ENCODE results near the gene MVB12A.

Gene MVB12A

DNA sequence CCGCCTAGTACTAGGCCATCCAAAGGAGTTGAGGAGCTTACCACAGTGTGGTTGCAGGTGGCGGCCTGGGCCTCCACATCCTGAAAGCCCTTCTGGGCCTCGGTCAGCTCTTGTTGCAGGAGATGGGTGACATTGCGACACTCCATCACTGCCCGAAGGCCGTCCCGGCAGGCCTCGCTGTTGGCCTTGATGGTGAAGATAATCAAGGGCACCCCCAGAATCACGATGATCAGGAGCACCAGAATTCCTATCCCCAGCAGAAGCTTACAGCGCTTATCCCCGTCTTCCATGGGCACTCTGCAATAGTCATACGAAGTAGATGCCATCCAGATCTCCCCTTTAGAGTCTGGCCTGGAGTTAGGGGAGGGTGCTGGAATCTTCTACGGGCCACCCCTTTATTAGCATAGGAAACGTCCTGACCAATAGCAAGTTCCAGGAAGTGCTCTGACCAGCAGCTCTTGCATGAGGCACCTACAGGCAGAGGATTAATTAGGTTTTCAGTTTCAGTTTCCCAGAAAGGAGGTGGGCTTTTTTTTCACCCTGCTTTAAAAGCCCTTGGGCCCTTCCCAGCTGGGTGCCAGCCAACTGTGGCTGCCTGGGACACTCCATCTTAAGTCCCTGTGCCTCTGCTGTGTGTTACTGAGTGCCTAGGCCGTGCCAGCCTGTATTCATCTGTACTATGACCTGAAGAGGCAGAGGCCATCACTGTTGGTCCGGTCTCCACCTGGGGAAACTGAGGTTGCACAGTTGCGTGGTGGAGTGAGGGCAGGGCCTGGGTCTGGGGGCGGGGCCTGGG, 14.4 kb upstream of the MVB12A start, which contains the start of gene BST2:
BST2 (minus strand) TSS at position 381 of the 796 bp plus-strand sequence; CDS start at position 326, 55 bp downstream.
- DNase-seq: peak; percentile 31

- DNase-seq: no peak
Observed at GRCh38 chr19:17406046-17406886, 13.6 kb upstream of the MVB12A start.

GRCh38 chr19:17406887-17407196, 13.0 kb upstream of the MVB12A start:
- DNase-seq: no peak

- no peak for DNase-seq
Observed at GRCh38 chr19:17409990-17410389, 9.9 kb upstream of the MVB12A start.

- no peak for DNase-seq
Observed at GRCh38 chr19:17411801-17412200, 8.0 kb upstream of the MVB12A start.

DNA sequence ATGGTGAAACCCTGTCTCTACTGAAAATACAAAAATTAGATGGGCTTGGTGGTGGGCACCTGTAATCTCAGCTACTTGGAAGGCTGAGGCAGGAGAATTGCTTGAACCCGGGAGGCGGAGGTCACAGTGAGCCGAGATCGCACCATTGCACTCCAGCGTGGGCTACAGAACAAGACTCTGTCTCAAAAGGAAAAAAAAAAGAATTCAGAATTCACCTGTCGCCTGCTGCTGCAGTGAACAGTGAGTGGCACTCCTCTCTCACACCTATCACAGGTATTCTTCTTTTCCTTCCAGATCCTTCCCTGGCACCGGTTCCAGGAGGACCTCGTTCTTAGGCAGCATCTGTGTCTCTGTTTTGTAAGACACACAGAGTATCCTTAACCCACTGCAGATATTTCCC, 5.8 kb upstream of the MVB12A start:
- no peak for DNase-seq

GRCh38 chr19:17415121-17415520, 4.7 kb upstream of the MVB12A start:
- no peak for DNase-seq

- DNase-seq: no peak
Observed at GRCh38 chr19:17418710-17419109, 1.1 kb upstream of the MVB12A start.

- no peak for DNase-seq
Observed at GRCh38 chr19:17419154-17419620, 660 bp upstream of the MVB12A start.

- DNase-seq: no peak
Observed at GRCh38 chr19:17420475-17420924, 653 bp downstream of the MVB12A start.

- DNase-seq: no peak
Observed at GRCh38 chr19:17421942-17422341, 2.1 kb downstream of the MVB12A start.

GRCh38 chr19:17423429-17424208, 3.8 kb downstream of the MVB12A start:
- no peak for DNase-seq

- DNase-seq: peak; percentile 24
Observed at GRCh38 chr19:17424743-17425365, 5.0 kb downstream of the MVB12A start.

- DNase-seq: no peak
Observed at GRCh38 chr19:17429641-17430113, 9.8 kb downstream of the MVB12A start.

DNA sequence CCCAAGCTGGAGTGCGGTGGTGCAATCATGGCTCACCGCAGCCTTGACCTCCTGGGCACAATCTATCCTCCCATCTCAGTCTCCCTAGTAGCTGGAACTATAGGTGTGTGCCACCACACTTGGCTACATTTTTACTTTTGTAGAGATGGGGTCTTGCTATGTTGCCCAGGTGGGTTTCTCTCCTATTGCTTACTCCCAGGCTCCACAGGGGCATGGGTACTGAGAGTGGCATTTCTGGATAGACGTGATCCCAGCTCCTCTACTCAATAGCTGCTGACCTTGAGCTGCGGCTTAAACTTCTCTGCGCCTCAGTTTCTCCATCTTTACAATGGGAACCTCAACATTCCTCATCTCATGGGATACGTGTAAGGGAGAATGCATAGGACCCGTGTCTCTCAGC, 11.6 kb downstream of the MVB12A start:
- DNase-seq: no peak

- DNase-seq: no peak
Observed at GRCh38 chr19:17435218-17435617, 15.4 kb downstream of the MVB12A start.

GRCh38 chr19:17436094-17436873, 16.4 kb downstream of the MVB12A start:
- no peak for DNase-seq

- DNase-seq: no peak
Observed at GRCh38 chr19:17436874-17437267, 17.0 kb downstream of the MVB12A start.

GRCh38 chr19:17441241-17442021, 21.6 kb downstream of the MVB12A start:
- no peak for DNase-seq

- DNase-seq: no peak
Observed at GRCh38 chr19:17445526-17446165, 25.8 kb downstream of the MVB12A start.

All from HCEC 1CT (cell line).